CD4-positive, alpha-beta T cell (primary cell): Measurements from ENCODE around the gene BTBD9. TPM values are rescaled to one million over a fixed set of nuclear protein-coding genes. Genes with fewer than 3 reads are reported as not detected.

Experiments
- ATAC-seq: fragments of 200-7000 bp; cut with Tn5 transposase; one replicate; pipeline ENCODE4 v1.10.0; 2022; ENCODE audit warnings: mild to moderate bottlenecking; ENCODE audit not compliant: poor library complexity
- CTCF ChIA-PET: fragments of 350-600 bp; sonication (Branson Sonifier 250); formaldehyde crosslinking; loops from one replicate; lab custom pipeline; 2021; ENCODE audit warnings: antibody characterized with exemption, inconsistent platforms; lab: Charles Lee
- POLR2A ChIA-PET: fragments of 350-600 bp; sonication (Branson Sonifier 250); formaldehyde crosslinking; loops from one replicate; lab custom pipeline; 2021; ENCODE audit warnings: antibody characterized with exemption, inconsistent platforms; lab: Charles Lee
- DNase-seq, 14 experiments: peaks; one replicate each; pipeline ENCODE4 v3.0.0-alpha.2; 2013 to 2020; ENCODE audit warnings: mixed read lengths in 2 of 14
- H3K27ac ChIP-seq, 2 donors: one replicate each; pipeline versions ENCODE4 v1.5.1 to v1.7.0; 2013; ENCODE audit warnings: low read length in 2 of 2, low read depth in 1 of 2, mild to moderate bottlenecking in 1 of 2
- H3K27me3 ChIP-seq, 2 experiments: 1 replicate in 1 of 2; 2 replicates in 1 of 2; pipeline versions ENCODE4 v1.6.1 to v1.7.0; 2013; ENCODE audit warnings: low read length in 2 of 2, control low read depth in 1 of 2, mild to moderate bottlenecking in 1 of 2, moderate library complexity in 1 of 2; ENCODE audit not compliant: insufficient read depth in 2 of 2, control insufficient read depth in 1 of 2
- H3K36me3 ChIP-seq: one replicate; pipeline ENCODE4 v1.6.1; 2013; ENCODE audit warnings: low read length, control low read depth; ENCODE audit not compliant: insufficient read depth
- H3K4me1 ChIP-seq: one replicate; pipeline ENCODE4 v1.6.1; 2013; ENCODE audit warnings: low read length, control low read depth; ENCODE audit not compliant: insufficient read depth
- H3K4me3 ChIP-seq: one replicate; pipeline ENCODE4 v1.5.1; 2013; ENCODE audit warnings: mild to moderate bottlenecking, low read length, moderate library complexity
- H3K9me3 ChIP-seq, 2 experiments: 1 replicate in 1 of 2; 2 replicates in 1 of 2; pipeline versions ENCODE4 v1.6.1 to v1.7.0; 2013; ENCODE audit warnings: low read length in 2 of 2, mild to moderate bottlenecking in 2 of 2, control low read depth in 1 of 2, moderate library complexity in 1 of 2; ENCODE audit not compliant: control insufficient read depth in 1 of 2, insufficient read depth in 1 of 2
- H3K27ac Mint-ChIP-seq: one replicate; pipeline ENCODE4 v1.8.0; 2020; ENCODE audit warnings: mixed read lengths
- H3K27me3 Mint-ChIP-seq: one replicate; pipeline ENCODE4 v1.8.0; 2021; ENCODE audit warnings: mixed read lengths
- H3K36me3 Mint-ChIP-seq: one replicate; pipeline ENCODE4 v1.8.0; 2021; ENCODE audit warnings: low read depth, mixed read lengths
- H3K4me1 Mint-ChIP-seq: one replicate; pipeline ENCODE4 v1.8.0; 2021; ENCODE audit warnings: low read depth, mixed read lengths
- H3K4me3 Mint-ChIP-seq: one replicate; pipeline ENCODE4 v1.8.0; 2020; ENCODE audit warnings: mild to moderate bottlenecking, mixed read lengths
- H3K9me3 Mint-ChIP-seq: one replicate; pipeline ENCODE4 v1.8.0; 2020; ENCODE audit warnings: mixed read lengths
- intact Hi-C, 2 experiments: fragments of 100-400 bp; cut with DNase I in 1 of 2; cut with micrococcal nuclease in 1 of 2; formaldehyde crosslinking; loops; one replicate each; pipeline versions ENCODE4 v1.15.1 to v1.9.0; 2023 to 2025; cut with DNase I, micrococcal nuclease
- total RNA-seq, 174 experiments: library from RNA in 2 of 174; stranded (reverse) in 2 of 174; gene quantifications; one replicate each; pipeline ENCODE4 v1.2.3 and lab custom pipeline; 2021 to 2026
- TF ChIP-seq, protein P1 (sequence below): fragments of 200-600 bp; IDR thresholded peaks from one replicate; pipeline ENCODE4 v1.8.0; 2022; ENCODE audit warnings: antibody characterized with exemption, mild to moderate bottlenecking

BTBD9 gene
- total RNA-seq, 2 experiments from 2014 or later, result 58.7 to 59.3 TPM

DNA sequence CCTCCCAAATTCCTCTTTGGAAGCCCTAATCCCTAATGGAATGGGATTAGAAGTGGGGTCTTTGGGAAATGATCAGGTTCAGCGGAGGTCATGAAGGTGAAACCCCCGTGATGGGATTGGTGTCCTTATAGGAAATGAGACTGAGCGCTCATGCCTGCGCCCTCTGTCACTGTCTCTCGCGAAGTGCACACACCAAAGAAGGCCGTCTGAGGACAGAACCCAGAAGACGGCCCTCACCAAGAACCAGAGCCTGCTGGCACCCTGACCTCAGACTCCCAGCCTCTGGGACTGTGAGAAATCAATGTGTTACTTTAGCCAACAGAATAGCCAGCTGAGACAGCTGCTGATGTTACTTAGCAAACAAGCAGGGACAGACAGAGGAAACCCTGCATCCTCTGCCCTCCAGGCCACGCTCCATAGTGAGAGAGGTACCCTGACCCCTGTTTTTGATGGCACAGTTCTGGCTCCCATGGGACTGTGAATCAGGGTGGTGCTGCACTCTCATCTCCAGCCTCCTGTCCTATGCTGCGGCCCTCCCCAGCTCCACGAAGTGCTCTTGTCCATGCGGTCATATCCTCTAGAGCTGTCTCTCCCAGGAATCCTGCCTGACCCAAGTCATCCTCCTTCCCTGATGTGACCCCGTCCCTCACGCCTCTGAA, 450.9 kb downstream of the BTBD9 start:
- no peak overlapping the region for H3K27ac Mint-ChIP-seq
- H3K4me3 Mint-ChIP-seq, result no peak overlapping the region
- ATAC-seq, result no peak
- H3K4me1 ChIP-seq, result no peaks in the 10 kb centered on the region
- no peaks in the 10 kb centered on the region for H3K27me3 Mint-ChIP-seq
- no peaks in the 10 kb centered on the region for H3K27me3 ChIP-seq
- no peak overlapping the region for H3K4me3 ChIP-seq
- no peak overlapping the region for H3K27ac ChIP-seq
- intact Hi-C loops, result no loop called here
- peaks cover 14% of the 10 kb centered on the region for H3K36me3 ChIP-seq
- H3K9me3 ChIP-seq, result no peaks in the 10 kb centered on the region
- H3K36me3 Mint-ChIP-seq, result peaks cover 54% of the 10 kb centered on the region
- DNase-seq, result no peak
- no peaks in the 10 kb centered on the region for H3K4me1 Mint-ChIP-seq
- POLR2A ChIA-PET, result no interaction called here
- TF ChIP-seq, protein P1, sequence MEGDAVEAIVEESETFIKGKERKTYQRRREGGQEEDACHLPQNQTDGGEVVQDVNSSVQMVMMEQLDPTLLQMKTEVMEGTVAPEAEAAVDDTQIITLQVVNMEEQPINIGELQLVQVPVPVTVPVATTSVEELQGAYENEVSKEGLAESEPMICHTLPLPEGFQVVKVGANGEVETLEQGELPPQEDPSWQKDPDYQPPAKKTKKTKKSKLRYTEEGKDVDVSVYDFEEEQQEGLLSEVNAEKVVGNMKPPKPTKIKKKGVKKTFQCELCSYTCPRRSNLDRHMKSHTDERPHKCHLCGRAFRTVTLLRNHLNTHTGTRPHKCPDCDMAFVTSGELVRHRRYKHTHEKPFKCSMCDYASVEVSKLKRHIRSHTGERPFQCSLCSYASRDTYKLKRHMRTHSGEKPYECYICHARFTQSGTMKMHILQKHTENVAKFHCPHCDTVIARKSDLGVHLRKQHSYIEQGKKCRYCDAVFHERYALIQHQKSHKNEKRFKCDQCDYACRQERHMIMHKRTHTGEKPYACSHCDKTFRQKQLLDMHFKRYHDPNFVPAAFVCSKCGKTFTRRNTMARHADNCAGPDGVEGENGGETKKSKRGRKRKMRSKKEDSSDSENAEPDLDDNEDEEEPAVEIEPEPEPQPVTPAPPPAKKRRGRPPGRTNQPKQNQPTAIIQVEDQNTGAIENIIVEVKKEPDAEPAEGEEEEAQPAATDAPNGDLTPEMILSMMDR, result no peak
- CTCF ChIA-PET, result no interaction called here
- H3K9me3 Mint-ChIP-seq, result no peaks in the 10 kb centered on the region

DNA sequence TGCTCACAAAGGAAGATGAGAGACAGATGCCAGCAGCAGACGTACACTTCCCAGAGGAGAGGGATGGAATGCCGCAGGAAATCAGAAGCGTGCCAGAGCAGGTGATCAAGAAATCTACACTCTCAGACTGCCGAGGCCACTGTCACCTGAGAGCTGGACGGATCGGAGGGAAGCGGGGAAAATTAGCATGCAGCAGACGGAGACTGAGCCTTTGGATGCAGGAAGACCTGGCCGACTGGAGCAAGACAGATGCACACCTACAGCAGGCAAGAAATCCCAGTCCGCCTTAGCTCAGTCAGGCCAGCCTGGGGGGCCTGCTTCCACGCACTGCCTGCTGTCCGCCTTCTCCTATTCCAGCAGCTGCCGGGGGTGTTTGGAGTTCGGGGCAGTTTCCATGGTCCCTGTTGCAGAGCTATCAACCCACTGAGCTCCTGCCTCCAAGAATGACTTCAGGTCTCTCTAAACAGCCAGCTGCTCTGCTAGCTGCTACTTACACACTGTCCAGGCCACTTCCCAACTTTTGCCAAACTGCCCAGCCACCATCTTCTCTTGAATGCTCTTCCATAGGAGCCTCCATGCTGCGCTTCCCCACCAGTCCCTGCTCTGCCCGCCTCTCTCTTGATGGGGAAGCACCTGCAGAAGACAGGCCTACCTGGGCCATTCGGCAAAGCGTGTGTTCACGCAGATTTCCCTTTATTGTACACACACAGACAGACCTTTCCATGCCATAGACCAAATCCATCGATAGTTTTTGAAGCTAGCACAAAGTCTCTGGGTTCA, 451.7 kb downstream of the BTBD9 start:
- ChIA-PET CTCF (no interaction called here), POLR2A (no interaction called here)
- no peak overlapping the region for H3K27ac Mint-ChIP-seq
- H3K4me3 Mint-ChIP-seq, result no peak overlapping the region
- peaks cover 55% of the 10 kb centered on the region for H3K36me3 Mint-ChIP-seq
- Histone ChIP-seq H3K4me1 (no peaks in the 10 kb centered on the region), H3K4me3 (no peak overlapping the region), H3K27me3 (no peaks in the 10 kb centered on the region), H3K27ac (no peak overlapping the region), H3K36me3 (peaks cover 14% of the 10 kb centered on the region), H3K9me3 (no peaks in the 10 kb centered on the region)
- H3K4me1 Mint-ChIP-seq, result no peaks in the 10 kb centered on the region
- ATAC-seq, result no peak
- intact Hi-C loops, result no loop called here
- H3K9me3 Mint-ChIP-seq, result no peaks in the 10 kb centered on the region
- no peak for DNase-seq
- H3K27me3 Mint-ChIP-seq, result no peaks in the 10 kb centered on the region
- TF ChIP-seq, protein P1, result no peak

DNA sequence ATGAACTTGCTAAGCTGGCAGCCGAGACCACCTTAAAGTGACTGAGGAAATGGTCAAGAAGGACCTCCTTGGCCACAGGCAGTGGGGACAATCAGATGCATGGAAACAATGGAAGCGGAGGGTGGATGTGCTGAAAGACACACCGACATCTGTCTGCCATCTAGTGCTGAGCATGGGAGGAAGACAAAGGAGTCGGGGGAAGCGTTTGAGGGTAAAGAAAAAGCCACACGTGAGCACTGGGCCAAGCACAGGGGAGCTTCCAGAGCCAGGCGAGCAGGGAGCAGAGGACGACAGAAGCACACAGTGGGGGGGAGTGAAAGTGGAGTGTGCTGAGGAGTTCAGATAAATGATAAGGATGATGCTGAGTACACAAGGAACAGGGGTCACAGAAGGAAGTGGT, 452.4 kb downstream of the BTBD9 start:
- no peak overlapping the region for H3K27ac Mint-ChIP-seq
- intact Hi-C loops, result no loop called here

More for the DNA sequence above, 452.4 kb downstream of the BTBD9 start:
- DNase-seq (no peak), ATAC-seq (no peak)
- no peak overlapping the region for H3K4me3 ChIP-seq
- ChIA-PET CTCF (no interaction called here), POLR2A (no interaction called here)
- H3K27me3 Mint-ChIP-seq, result no peaks in the 10 kb centered on the region
- H3K9me3 Mint-ChIP-seq, result no peaks in the 10 kb centered on the region
- no peak overlapping the region for H3K27ac ChIP-seq
- peaks cover 51% of the 10 kb centered on the region for H3K36me3 Mint-ChIP-seq
- peaks cover 14% of the 10 kb centered on the region for H3K36me3 ChIP-seq
- H3K4me1 ChIP-seq, result no peaks in the 10 kb centered on the region
- no peak overlapping the region for H3K4me3 Mint-ChIP-seq
- no peaks in the 10 kb centered on the region for H3K4me1 Mint-ChIP-seq
- TF ChIP-seq, protein P1, result no peak
- H3K9me3 ChIP-seq, result no peaks in the 10 kb centered on the region
- no peaks in the 10 kb centered on the region for H3K27me3 ChIP-seq
